Astrocyte of the spinal cord (primary cell): ENCODE results near the gene DPP10.

ENCODE experiments used
- DNase-seq: peaks from one replicate; pipeline ENCODE4 v3.0.0; 2011; ENCODE audit warnings: low read depth, low spot score
- H3K4me3 ChIP-seq: 2 replicates; pipeline ENCODE4 v1.5.1; 2011; ENCODE audit warnings: low read depth, mild to moderate bottlenecking, low read length, moderate library complexity
- CTCF ChIP-seq: IDR thresholded peaks from 2 replicates; pipeline ENCODE4 v1.5.1; 2012; ENCODE audit warnings: low read depth, mild to moderate bottlenecking, low read length, inconsistent platforms
- in situ Hi-C: cut with HindIII; loops from 2 replicates; pipeline ENCODE4 v1.10.0; 2017; ENCODE audit warnings: low sequenced_read_pairs

The DPP10 gene

GRCh38 chr2:115652652-115653051 is 1210.2 kb downstream of the DPP10 start:
- no peak for TF ChIP-seq CTCF
- no peak for DNase-seq
- in situ Hi-C loops = no loop called here
- no peak overlapping the region for H3K4me3 ChIP-seq

- in situ Hi-C loops = no loop called here
- H3K4me3 ChIP-seq = no peak overlapping the region
- no peak for DNase-seq
- TF ChIP-seq CTCF = no peak
These were observed 1211.9 kb downstream of the DPP10 start for GRCh38 chr2:115654362-115654761.

- DNase-seq = no peak
- in situ Hi-C loops = no loop called here
- H3K4me3 ChIP-seq = no peak overlapping the region
- TF ChIP-seq CTCF = no peak
These were observed 1235.7 kb downstream of the DPP10 start for GRCh38 chr2:115678129-115678528.

GRCh38 chr2:115684345-115684744 is 1241.9 kb downstream of the DPP10 start:
- in situ Hi-C loops = no loop called here
- H3K4me3 ChIP-seq = no peak overlapping the region
- no peak for TF ChIP-seq CTCF
- no peak for DNase-seq

- H3K4me3 ChIP-seq = no peak overlapping the region
- in situ Hi-C loops = no loop called here
- no peak for TF ChIP-seq CTCF
- DNase-seq = no peak
These were observed 1249.0 kb downstream of the DPP10 start for GRCh38 chr2:115691409-115691808.

GRCh38 chr2:115694651-115695050 is 1252.2 kb downstream of the DPP10 start:
- H3K4me3 ChIP-seq = no peak overlapping the region
- DNase-seq = no peak
- TF ChIP-seq CTCF = no peak
- in situ Hi-C loops = no loop called here

GRCh38 chr2:115733190-115733775 is 1290.8 kb downstream of the DPP10 start:
- DNase-seq = no peak
- in situ Hi-C loops = no loop called here
- TF ChIP-seq CTCF = no peak
- no peak overlapping the region for H3K4me3 ChIP-seq
